OCI-LY1 (cell line): ENCODE data around the gene TMPRSS11D.

Source experiments
- CTCF ChIP-seq: fragments of 200-600 bp; sonication (generic), shearing (Covaris generic); IDR thresholded peaks from 2 replicates; pipeline ENCODE4 v1.5.1; 2017; ENCODE audit warnings: mild to moderate bottlenecking, antibody characterized with exemption, low read length, moderate library complexity, mixed read lengths
- EZH2 ChIP-seq: fragments of 200-600 bp; sonication (generic), shearing (Covaris generic); IDR thresholded peaks from 2 replicates; pipeline ENCODE4 v1.8.0; 2017; ENCODE audit warnings: borderline replicate concordance, mixed run types, mild to moderate bottlenecking, antibody characterized with exemption, low read length, moderate library complexity, mixed read lengths

GRCh38 chr4:67885762-67886161, 2.0 kb upstream of the TMPRSS11D start:
- TF ChIP-seq CTCF (no peak), EZH2 (no peak)
